Vagina (tissue), 2 donors: Measurements from ENCODE around the gene IGFBP5.

Experiments
- CTCF ChIP-seq, 3 experiments: fragments of 450-650 bp in 2 of 3; fragments of 200-600 bp in 1 of 3; sonication (generic) in 1 of 3; IDR thresholded peaks; one replicate each; pipeline ENCODE4 v1.5.1; 2017 to 2019; ENCODE audit warnings: antibody characterized with exemption in 3 of 3, mild to moderate bottlenecking in 2 of 3, moderate library complexity in 2 of 3
- POLR2A ChIP-seq, 2 donors: fragments of 450-650 bp; IDR thresholded peaks; one replicate each; pipeline ENCODE4 v1.6.1; 2017; ENCODE audit warnings: antibody characterized with exemption in 2 of 2, mild to moderate bottlenecking in 2 of 2, moderate library complexity in 2 of 2

GRCh38 chr2:216673609-216674008 is 21.7 kb downstream of the IGFBP5 start:
- no peak for TF ChIP-seq CTCF (IDR thresholded peaks at IDR 0.05)
- TF ChIP-seq POLR2A (IDR thresholded peaks at IDR 0.05): no peak
